Ishikawa (cell line): ENCODE measurements around the gene PFKP.

ENCODE experiments used
- CREB1 ChIP-seq: IDR thresholded peaks from 2 replicates; pipeline ENCODE4 v1.6.1; 2012; ENCODE audit warnings: low read depth
- EGR1 ChIP-seq: IDR thresholded peaks from 2 replicates; pipeline ENCODE4 v1.6.1; 2012
- EP300 ChIP-seq: IDR thresholded peaks from 2 replicates; pipeline ENCODE4 v1.6.1; 2012; ENCODE audit warnings: borderline replicate concordance

GRCh38 chr10:3068201-3068967 lies 1.0 kb downstream of the PFKP start:
- TF ChIP-seq EGR1 (peak; percentile 57; the same call in 1 of the 2 replicates), CREB1 (no peak), EP300 (0 out of 2 replicates have a peak, but pooled peaks have one; percentile 3)
